ENCODE results near the gene LMOD1. TPM values are rescaled to one million over a fixed set of nuclear protein-coding genes. Genes with fewer than 3 reads are reported as not detected.

Gene LMOD1
- polyA plus RNA-seq, 1 experiment: 41.1 TPM

DNA sequence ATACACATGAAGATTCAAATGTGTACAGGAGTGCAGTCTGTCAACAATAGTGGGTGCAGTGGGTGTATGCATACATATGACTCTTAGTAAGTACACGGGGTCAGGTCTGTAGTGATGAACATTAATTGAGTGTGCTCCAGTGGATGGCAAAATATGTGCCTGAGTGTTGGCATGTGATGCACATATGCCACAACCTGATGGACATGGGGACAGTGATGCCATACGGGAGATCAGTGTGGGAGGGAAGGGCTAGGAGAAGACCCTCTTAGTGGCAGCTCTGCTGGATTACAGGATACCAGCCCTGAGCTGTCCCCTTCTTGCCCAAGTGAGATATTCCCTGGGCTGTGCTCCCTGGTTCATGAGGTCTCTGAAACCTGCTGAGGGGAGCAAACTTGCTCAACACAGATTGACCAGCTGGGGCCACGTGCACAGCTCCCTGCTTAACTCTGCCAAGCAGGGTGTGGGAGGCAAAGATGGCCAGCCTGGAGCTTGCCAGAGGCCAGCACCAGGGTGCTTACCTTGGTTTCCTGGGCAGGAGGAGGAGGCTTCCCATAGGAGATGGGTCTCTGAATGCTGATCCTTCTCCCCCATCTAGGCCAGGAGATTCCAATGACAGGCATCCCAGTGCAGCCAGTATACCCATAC is 55.4 kb downstream of the LMOD1 start:
- POLR2A ChIA-PET: no interaction called here

DNA sequence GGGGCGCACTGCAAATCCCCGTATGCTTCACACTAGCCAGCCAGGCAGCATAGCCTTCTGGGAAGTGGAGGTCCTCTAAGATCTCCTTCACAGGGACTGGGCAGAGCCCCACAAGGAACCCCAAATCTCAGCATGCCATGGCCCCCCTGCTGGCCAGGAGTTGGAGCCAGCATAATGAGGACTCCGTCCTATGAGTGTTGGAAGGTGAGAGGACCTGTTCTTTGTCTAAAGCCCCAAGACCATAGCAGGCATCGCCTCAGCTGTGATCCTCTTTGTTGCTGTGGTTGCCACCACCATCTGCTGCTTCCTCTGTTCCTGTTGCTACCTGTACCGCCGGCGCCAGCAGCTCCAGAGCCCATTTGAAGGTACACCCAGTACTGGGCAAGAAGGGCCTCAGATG is 56.1 kb downstream of the LMOD1 start:
- no peak overlapping the region for H3K4me3 ChIP-seq (ENCODE audit: low read depth, low read length)
- DNase-seq (ENCODE audit: low read depth, low spot score): no peak
- POLR2A ChIA-PET: interaction anchor here (1.2 kb wide), 1 partner anchor 65 kb away, joined by 4 read pairs; the partner anchor contains the start of gene TIMM17A
- H3K27me3 ChIP-seq (ENCODE audit: control insufficient read depth, insufficient read depth, low read length): no peaks in the 10 kb centered on the region
- CTCF ChIA-PET: interaction anchor here (0.6 to 1.4 kb wide), 3 partner anchors 10 to 106 kb away, joined by 3 to 6 read pairs (median 5); no protein-coding TSS in a partner anchor
- H3K9me3 ChIP-seq (ENCODE audit: control insufficient read depth, insufficient read depth, low read length): no peaks in the 10 kb centered on the region; the same call in 1 of the 2 replicates
- TF ChIP-seq, protein P1, sequence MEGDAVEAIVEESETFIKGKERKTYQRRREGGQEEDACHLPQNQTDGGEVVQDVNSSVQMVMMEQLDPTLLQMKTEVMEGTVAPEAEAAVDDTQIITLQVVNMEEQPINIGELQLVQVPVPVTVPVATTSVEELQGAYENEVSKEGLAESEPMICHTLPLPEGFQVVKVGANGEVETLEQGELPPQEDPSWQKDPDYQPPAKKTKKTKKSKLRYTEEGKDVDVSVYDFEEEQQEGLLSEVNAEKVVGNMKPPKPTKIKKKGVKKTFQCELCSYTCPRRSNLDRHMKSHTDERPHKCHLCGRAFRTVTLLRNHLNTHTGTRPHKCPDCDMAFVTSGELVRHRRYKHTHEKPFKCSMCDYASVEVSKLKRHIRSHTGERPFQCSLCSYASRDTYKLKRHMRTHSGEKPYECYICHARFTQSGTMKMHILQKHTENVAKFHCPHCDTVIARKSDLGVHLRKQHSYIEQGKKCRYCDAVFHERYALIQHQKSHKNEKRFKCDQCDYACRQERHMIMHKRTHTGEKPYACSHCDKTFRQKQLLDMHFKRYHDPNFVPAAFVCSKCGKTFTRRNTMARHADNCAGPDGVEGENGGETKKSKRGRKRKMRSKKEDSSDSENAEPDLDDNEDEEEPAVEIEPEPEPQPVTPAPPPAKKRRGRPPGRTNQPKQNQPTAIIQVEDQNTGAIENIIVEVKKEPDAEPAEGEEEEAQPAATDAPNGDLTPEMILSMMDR (IDR thresholded peaks at IDR 0.05; ENCODE audit: low read depth, low read length): no peak
- H3K27ac ChIP-seq (ENCODE audit: low read depth, low read length): no peak overlapping the region

More for the DNA sequence above, 55.4 kb downstream of the LMOD1 start:
- Histone ChIP-seq H3K4me3 (ENCODE audit: low read depth, low read length) (no peak overlapping the region), H3K9me3 (ENCODE audit: control insufficient read depth, insufficient read depth, low read length) (no peaks in the 10 kb centered on the region; the same call in 1 of the 2 replicates), H3K27ac (ENCODE audit: low read depth, low read length) (no peak overlapping the region), H3K27me3 (ENCODE audit: control insufficient read depth, insufficient read depth, low read length) (no peaks in the 10 kb centered on the region)
- no peak for DNase-seq (ENCODE audit: low read depth, low spot score)
- TF ChIP-seq, protein P1 (IDR thresholded peaks at IDR 0.05; ENCODE audit: low read depth, low read length): no peak
- CTCF ChIA-PET: interaction anchor here (1.9 kb wide), 1 partner anchor 13 kb away, joined by 9 read pairs; no protein-coding TSS in a partner anchor

DNA sequence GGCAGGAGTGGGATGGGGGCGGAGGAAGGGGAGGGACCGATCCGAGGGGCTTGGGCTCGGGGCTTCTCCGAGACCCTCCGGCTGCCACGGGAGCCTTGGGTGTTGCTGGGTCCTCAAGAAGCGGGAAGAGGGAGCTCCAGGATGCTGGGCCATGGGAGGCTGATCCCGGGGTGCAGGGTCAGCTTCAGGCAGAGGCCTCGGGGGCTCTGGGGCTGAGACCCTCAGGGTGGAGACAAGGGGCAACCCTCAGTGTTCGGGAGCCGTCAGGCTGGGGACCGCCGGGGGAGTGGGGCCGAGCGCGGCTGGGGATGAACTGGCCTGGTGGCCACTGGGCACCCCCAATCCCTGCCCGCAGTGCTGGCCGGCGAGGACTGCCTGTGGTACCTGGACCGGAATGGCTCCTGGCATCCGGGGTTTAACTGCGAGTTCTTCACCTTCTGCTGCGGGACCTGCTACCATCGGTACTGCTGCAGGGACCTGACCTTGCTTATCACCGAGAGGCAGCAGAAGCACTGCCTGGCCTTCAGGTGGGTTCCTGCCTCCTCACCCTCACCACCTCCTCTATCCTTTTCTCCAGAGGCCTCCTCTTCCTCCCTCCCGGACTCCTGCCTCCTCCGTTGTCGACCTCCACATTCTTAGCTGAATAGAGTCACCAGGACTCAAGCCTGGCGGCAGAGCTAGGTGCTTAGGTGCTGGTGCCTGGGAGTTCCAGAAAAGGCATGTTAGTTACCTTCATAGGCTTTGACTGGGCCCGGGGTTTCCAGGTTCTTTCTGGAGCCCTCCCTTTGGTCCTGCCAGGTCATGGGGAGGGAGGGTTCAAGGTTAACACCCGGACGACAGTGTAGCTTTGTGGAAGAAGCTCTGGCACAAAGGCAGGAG is 57.0 kb downstream of the LMOD1 start:
- ChIA-PET CTCF (interaction anchor here (0.6 to 1.4 kb wide), 3 partner anchors 9 to 106 kb away, joined by 3 to 6 read pairs (median 5); no protein-coding TSS in a partner anchor), POLR2A (interaction anchor here (1.2 to 1.3 kb wide), 2 partner anchors 57 to 66 kb away, joined by 4 read pairs; partner anchors contain the start of genes LMOD1 and TIMM17A)
- TF ChIP-seq, protein P1 (IDR thresholded peaks at IDR 0.05; ENCODE audit: low read depth, low read length): no peak
- Histone ChIP-seq H3K9me3 (ENCODE audit: control insufficient read depth, insufficient read depth, low read length) (no peaks in the 10 kb centered on the region; the same call in 1 of the 2 replicates), H3K27me3 (ENCODE audit: control insufficient read depth, insufficient read depth, low read length) (no peaks in the 10 kb centered on the region), H3K27ac (ENCODE audit: low read depth, low read length) (no peak overlapping the region), H3K4me3 (ENCODE audit: low read depth, low read length) (peak overlapping the region; percentile 82)
- DNase-seq (ENCODE audit: low read depth, low spot score): no peak

DNA sequence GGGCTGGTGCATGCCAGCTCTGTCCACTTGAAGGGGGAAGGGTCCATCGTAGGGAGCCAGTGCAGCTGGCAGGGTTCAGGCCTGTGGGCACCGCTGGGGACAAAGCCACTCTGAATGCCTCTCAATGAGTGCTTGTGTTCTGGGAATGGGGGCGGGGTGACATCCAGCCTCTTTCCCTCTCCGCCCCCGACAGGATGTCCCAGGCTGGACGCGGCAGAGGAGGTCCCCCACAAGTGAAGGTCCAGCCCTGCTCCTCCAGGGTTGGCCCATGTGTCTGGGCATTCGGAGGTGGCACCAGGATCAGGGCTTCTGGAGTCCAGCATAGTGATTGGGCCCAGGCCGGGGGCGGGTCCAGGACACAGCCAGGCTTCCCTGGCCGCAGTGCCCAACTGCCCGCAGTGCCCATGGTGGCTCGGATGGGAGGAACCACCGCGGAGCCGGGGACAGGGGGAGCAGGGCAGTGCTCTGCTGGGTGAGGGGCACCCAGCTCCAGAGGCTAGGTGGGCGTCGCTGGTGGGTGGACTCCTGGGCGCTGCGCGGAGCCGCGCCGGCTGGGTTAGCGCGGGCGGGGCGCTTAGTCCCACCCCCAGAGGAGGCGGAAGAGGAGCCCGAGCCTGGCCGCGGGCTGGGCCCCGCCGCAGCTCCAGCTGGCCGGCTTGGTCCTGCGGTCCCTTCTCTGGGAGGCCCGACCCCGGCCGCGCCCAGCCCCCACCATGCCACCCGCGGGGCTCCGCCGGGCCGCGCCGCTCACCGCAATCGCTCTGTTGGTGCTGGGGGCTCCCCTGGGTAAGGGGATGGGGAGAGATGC is 57.9 kb downstream of the LMOD1 start, which contains the start of gene SHISA4:
TSS of gene SHISA4 (plus strand) at position 617 of the 808 bp plus-strand sequence. CDS start at position 714, 97 bp downstream.
- Histone ChIP-seq H3K4me3 (ENCODE audit: low read depth, low read length) (peak within 1 kb of the TSS; percentile 82), H3K9me3 (ENCODE audit: control insufficient read depth, insufficient read depth, low read length) (no peaks in the 10 kb centered on the region; the same call in 1 of the 2 replicates), H3K27ac (ENCODE audit: low read depth, low read length) (peak within 1 kb of the TSS; percentile 47), H3K27me3 (ENCODE audit: control insufficient read depth, insufficient read depth, low read length) (no peaks in the 10 kb centered on the region)
- TF ChIP-seq, protein P1 (IDR thresholded peaks at IDR 0.05; ENCODE audit: low read depth, low read length): no peak
- no peak for DNase-seq (ENCODE audit: low read depth, low spot score)
- ChIA-PET POLR2A (interaction anchor here (1.3 kb wide), 1 partner anchor 58 kb away, joined by 4 read pairs; the partner anchor contains the start of gene LMOD1), CTCF (interaction anchor here (1.4 kb wide), 1 partner anchor 8 kb away, joined by 6 read pairs; no protein-coding TSS in a partner anchor)

Measured in AG04450 (cell line).